GM10266 (cell line): ENCODE results near the gene CCDC180.

Source experiments
- DNase-seq: peaks from one replicate; pipeline ENCODE4 v3.0.0; 2012; ENCODE audit errors: extremely low spot score
- TF ChIP-seq, protein P1 (sequence below): IDR thresholded peaks from 2 replicates; pipeline ENCODE4 v1.5.1; 2012; ENCODE audit warnings: mild to moderate bottlenecking, low read depth; ENCODE audit not compliant: control insufficient read depth, insufficient read depth; ENCODE audit errors: missing control alignments

Gene CCDC180

DNA sequence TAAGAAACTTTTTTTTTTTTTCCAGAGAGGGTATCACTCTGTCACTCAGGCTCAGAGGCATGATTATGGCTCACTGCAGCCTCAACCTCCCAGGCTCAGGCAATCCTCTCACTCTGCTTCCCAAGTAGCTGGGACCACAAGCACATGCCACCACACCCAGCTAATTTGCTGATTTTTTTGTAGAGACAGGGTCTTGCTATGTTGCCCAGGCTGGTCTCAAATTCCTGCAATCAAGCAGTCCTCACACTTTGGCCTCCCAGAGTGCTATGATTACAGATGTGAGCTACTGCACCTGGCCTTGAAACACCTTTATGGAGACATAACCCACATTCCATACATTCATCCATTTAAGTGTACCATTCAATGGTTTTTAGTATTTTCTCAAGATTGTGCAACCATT lies 23.7 kb upstream of the CCDC180 start:
- DNase-seq: no peak
- TF ChIP-seq, protein P1, sequence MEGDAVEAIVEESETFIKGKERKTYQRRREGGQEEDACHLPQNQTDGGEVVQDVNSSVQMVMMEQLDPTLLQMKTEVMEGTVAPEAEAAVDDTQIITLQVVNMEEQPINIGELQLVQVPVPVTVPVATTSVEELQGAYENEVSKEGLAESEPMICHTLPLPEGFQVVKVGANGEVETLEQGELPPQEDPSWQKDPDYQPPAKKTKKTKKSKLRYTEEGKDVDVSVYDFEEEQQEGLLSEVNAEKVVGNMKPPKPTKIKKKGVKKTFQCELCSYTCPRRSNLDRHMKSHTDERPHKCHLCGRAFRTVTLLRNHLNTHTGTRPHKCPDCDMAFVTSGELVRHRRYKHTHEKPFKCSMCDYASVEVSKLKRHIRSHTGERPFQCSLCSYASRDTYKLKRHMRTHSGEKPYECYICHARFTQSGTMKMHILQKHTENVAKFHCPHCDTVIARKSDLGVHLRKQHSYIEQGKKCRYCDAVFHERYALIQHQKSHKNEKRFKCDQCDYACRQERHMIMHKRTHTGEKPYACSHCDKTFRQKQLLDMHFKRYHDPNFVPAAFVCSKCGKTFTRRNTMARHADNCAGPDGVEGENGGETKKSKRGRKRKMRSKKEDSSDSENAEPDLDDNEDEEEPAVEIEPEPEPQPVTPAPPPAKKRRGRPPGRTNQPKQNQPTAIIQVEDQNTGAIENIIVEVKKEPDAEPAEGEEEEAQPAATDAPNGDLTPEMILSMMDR: no peak

DNA sequence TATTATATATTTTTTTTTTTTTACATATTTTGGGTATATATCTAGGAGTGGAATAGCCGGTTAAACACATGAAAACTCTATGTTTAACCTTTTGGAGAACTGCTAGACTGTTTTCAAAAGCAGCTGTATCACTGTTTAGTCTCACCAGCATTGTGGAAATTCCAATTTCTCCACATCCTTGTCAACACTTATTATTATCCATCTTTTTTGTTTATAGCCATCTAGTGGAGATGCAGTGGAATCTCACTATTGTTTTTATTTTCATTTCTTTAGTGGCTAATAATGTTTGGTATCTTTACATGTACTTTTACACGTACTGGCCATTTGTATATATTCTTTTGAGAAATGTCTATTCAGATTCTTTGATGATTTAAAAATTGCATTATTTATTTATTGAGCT lies 22.7 kb upstream of the CCDC180 start:
- TF ChIP-seq, protein P1: no peak
- no peak for DNase-seq

DNA sequence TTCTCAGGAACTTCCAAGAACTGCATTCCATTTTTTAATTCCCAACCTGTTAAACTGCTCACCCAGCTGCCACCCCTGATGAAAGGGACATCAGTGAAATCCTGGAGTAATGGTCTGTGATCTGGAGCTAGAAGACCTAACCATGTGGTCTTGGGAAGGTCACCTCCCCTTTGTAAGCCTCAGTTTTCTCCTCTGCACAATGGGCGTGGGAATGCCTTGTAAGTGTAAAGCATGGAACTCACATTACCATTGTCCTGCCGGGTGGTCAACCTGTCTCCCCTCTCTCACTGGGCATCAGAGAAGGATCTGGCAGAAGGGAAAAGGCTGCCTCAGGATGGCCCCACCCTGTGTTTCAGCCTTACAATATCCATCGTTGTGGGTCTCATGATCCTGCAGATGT lies 15.3 kb upstream of the CCDC180 start:
- TF ChIP-seq, protein P1: no peak
- no peak for DNase-seq

DNA sequence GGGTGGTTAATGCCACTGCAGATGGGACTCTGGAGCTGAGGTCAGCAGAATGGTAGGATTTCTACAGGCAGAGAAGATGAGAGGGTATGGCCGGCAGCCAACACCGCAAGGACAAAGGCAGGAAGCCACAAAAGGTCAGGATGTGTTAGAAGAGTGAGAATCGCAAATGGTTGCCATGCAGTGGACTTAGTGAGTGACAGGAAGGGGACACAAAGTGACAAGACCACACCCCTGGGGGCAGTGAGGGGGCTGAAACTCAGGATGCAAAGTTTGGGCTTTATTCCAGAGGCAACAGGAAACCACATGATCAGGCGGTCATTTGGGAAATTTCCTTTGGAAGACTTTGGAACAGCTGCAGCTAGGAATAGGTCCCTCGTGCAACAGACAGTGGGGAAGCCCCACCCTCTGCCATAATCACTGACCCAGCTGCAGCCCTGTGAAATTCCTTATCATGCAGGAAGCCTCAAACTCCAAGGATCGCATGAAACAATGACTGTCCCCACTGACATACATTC lies 14.2 kb upstream of the CCDC180 start:
- no peak for DNase-seq
- TF ChIP-seq, protein P1: no peak

DNA sequence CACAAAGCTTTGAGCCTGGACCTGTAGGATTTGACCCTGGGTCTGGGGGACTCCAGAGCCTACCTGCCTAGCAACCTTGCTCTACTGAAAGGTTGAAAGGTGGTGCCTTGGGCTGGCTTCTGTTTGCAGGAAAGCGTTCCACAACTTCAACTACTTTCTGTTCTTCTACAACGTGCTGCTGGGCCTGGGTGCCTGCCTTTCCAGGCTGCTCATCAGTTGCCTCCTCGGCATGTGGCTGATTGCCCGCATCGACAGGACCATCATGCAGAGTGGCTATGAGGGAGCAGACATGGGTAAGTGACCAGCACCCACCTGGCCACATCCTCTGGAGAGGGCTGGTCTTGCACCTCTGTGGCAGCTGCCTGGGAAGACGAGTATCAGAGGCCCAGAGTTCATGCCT lies 13.6 kb upstream of the CCDC180 start:
- no peak for DNase-seq
- TF ChIP-seq, protein P1: no peak

DNA sequence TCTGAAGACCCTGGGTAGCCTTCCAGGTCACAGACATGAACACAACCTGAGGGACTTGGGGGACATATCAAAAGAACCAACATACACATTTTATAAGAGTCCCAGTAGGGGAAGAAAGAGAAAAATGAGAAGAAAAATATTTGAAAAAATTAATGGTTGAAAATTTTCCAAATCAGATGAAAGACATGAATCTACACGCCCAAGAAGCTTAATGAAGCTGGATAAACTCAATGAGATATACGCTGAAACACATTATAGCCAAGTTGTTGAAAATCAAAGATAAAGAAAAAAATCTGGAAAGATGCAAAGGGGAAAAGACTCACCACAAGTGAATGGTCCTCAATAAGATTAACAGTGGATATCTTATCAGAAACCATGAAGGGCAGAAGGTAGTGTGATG lies 9.6 kb upstream of the CCDC180 start:
- DNase-seq: no peak
- TF ChIP-seq, protein P1: no peak

DNA sequence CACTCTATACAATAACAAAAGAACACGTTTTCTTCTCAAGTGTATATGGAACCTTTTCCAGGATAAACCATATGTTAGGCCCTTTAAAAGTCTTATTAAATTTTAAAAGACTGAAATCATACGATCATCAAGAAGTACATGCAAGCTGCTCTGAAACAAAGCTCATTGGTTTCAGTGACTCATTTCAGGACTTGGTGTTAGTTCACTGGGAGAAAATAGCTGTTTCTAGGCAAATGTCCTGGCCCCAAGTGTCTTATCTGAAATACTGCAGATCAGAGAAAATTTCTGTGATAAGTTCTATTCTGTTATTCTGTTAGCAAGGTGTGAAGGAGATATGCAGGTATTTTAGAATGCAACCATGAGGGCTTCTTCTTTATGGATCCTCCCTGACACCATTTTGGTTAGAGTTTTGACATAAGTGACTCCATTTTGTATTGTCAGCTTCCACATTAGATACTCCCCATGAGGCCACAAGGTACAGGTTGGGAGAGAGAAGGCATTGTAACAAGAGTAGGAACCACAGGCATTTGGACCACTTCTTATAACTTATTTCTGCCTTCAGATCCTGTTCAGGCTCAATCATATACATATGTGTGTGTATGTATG lies 7.5 kb upstream of the CCDC180 start:
- TF ChIP-seq, protein P1: no peak
- DNase-seq: peak; percentile 63
